ENCODE results near the gene SCN2B.

GRCh38 chr11:118209033-118209432 lies 32.6 kb upstream of the SCN2B start:
- TF ChIP-seq CTCF (IDR thresholded peaks at IDR 0.05; ENCODE audit: borderline replicate concordance, extremely low read depth, low read length, poor library complexity, severe bottlenecking) (no peak), EZH2 (IDR thresholded peaks at IDR 0.05; ENCODE audit: borderline replicate concordance, low read depth, low read length, severe bottlenecking) (no peak)

All from DND-41 (cell line).